ENCODE measurements around the gene EXOSC3. TPM values are rescaled to one million over a fixed set of nuclear protein-coding genes. Genes with fewer than 3 reads are reported as not detected.

The EXOSC3 gene
- polyA plus RNA-seq, 1 donor (not counting 4 experiments of a cell fraction or from before 2014, with no cell fraction given): 48.8 TPM

DNA sequence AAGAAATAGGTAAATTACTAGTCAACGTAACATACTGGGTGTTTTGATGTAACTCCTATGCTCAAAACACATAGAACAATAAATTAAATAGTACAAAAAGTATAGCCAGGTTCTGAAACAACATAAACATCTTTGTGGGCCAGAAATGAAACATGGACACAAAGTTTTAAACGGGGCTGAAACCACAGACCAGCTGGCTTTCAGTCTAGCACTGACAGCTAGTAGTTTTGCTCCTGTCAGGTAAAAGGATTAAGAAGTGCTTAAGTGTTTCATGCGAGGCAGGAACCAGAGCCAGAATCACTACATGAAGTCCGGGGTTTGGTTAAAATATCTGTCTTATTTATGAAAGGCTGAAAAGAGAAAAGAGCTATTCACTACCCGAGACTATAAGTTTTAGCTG, 35.3 kb upstream of the EXOSC3 start:
- Histone ChIP-seq H3K9ac (ENCODE audit: control insufficient read depth, extremely low read depth, insufficient read depth, low read length) (no peak overlapping the region), H3K36me3 (ENCODE audit: control insufficient read depth in 2 of 2, extremely low read depth in 1 of 2, insufficient read depth in 2 of 2, low read length in 2 of 2) (peaks cover 0 to 6% of the 10 kb centered on the region in 2 experiments), H3K27me3 (ENCODE audit: control insufficient read depth, extremely low read depth, insufficient read depth, low read length) (no peaks in the 10 kb centered on the region), H3K4me1 (ENCODE audit: control insufficient read depth, extremely low read depth, insufficient read depth, low read length) (no peaks in the 10 kb centered on the region), H3K9me1 (ENCODE audit: control insufficient read depth, extremely low read depth, insufficient read depth, low read length) (no peaks in the 10 kb centered on the region), H2AFZ (ENCODE audit: control insufficient read depth, low read length) (no peak overlapping the region), H3K27ac (ENCODE audit: control insufficient read depth, insufficient read depth, low read length) (no peak overlapping the region), H3K4me2 (ENCODE audit: control insufficient read depth, extremely low read depth, insufficient read depth, low read depth, low read length) (no peak overlapping the region), H3K4me3 (ENCODE audit: control insufficient read depth in 2 of 3, extremely low read depth in 1 of 3, insufficient read depth in 2 of 3, low read depth in 1 of 3, low read length in 3 of 3) (no peak overlapping the region), H4K20me1 (ENCODE audit: control insufficient read depth, extremely low read depth, insufficient read depth, low read length) (no peaks in the 10 kb centered on the region), H3K79me2 (ENCODE audit: control insufficient read depth, insufficient read depth, low read length) (peaks cover 14% of the 10 kb centered on the region), H3K9me3 (ENCODE audit: control insufficient read depth, low read depth, low read length) (no peaks in the 10 kb centered on the region)
- FAIRE-seq (no peak), DNase-seq (ENCODE audit: low read depth, low spot score) (no peak)
- TF ChIP-seq, protein P1, sequence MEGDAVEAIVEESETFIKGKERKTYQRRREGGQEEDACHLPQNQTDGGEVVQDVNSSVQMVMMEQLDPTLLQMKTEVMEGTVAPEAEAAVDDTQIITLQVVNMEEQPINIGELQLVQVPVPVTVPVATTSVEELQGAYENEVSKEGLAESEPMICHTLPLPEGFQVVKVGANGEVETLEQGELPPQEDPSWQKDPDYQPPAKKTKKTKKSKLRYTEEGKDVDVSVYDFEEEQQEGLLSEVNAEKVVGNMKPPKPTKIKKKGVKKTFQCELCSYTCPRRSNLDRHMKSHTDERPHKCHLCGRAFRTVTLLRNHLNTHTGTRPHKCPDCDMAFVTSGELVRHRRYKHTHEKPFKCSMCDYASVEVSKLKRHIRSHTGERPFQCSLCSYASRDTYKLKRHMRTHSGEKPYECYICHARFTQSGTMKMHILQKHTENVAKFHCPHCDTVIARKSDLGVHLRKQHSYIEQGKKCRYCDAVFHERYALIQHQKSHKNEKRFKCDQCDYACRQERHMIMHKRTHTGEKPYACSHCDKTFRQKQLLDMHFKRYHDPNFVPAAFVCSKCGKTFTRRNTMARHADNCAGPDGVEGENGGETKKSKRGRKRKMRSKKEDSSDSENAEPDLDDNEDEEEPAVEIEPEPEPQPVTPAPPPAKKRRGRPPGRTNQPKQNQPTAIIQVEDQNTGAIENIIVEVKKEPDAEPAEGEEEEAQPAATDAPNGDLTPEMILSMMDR (optimal IDR thresholded peaks at IDR 0.05 in 1 of 3, IDR thresholded peaks at IDR 0.05 in 1 of 3, conservative IDR thresholded peaks at IDR 0.05 in 1 of 3; ENCODE audit: extremely low read depth in 1 of 3, insufficient read depth in 2 of 3, low read length in 3 of 3): no peak
- no peak for TF ChIP-seq EZH2 (IDR thresholded peaks at IDR 0.05; ENCODE audit: low read length)
- dilution Hi-C loops (cut with MboI; ENCODE audit: extremely low pct_ligation_motif_present, low sequenced_read_pairs): no loop called here

DNA sequence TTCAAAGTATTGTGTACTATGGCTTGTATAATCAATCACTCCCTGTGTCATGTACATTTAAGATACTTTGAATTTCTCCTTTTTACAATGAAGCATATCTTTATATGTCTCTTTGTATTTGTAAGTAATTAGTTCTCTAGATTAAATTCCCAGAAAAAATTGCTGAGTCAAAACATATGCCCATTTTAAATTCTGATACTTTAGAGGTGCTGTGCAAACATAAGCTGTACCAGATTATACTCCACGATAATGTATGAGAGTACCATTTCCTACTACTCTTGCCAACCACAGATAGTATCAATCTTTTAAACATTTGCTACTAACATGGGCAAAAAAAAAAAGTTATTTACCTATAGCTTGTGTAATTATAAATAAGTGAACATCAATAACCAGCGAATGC, 34.0 kb upstream of the EXOSC3 start:
- no peaks in the 10 kb centered on the region for H3K4me1 ChIP-seq (ENCODE audit: control insufficient read depth, extremely low read depth, insufficient read depth, low read length)
- TF ChIP-seq, protein P1 (optimal IDR thresholded peaks at IDR 0.05 in 1 of 3, IDR thresholded peaks at IDR 0.05 in 1 of 3, conservative IDR thresholded peaks at IDR 0.05 in 1 of 3; ENCODE audit: extremely low read depth in 1 of 3, insufficient read depth in 2 of 3, low read length in 3 of 3): no peak
- no peak for TF ChIP-seq EZH2 (IDR thresholded peaks at IDR 0.05; ENCODE audit: low read length)
- no peaks in the 10 kb centered on the region for H3K9me3 ChIP-seq (ENCODE audit: control insufficient read depth, low read depth, low read length)
- dilution Hi-C loops (cut with MboI; ENCODE audit: extremely low pct_ligation_motif_present, low sequenced_read_pairs): no loop called here
- peaks cover 0 to 4% of the 10 kb centered on the region in 2 experiments for H3K36me3 ChIP-seq (ENCODE audit: control insufficient read depth in 2 of 2, extremely low read depth in 1 of 2, insufficient read depth in 2 of 2, low read length in 2 of 2)
- no peak overlapping the region for H3K4me2 ChIP-seq (ENCODE audit: control insufficient read depth, extremely low read depth, insufficient read depth, low read depth, low read length)
- no peak overlapping the region for H3K4me3 ChIP-seq (ENCODE audit: control insufficient read depth in 2 of 3, extremely low read depth in 1 of 3, insufficient read depth in 2 of 3, low read depth in 1 of 3, low read length in 3 of 3)
- H4K20me1 ChIP-seq (ENCODE audit: control insufficient read depth, extremely low read depth, insufficient read depth, low read length): no peaks in the 10 kb centered on the region
- H3K27me3 ChIP-seq (ENCODE audit: control insufficient read depth, extremely low read depth, insufficient read depth, low read length): no peaks in the 10 kb centered on the region
- peak; percentile 32 for FAIRE-seq
- no peak for DNase-seq (ENCODE audit: low read depth, low spot score)
- H3K27ac ChIP-seq (ENCODE audit: control insufficient read depth, insufficient read depth, low read length): no peak overlapping the region
- H3K79me2 ChIP-seq (ENCODE audit: control insufficient read depth, insufficient read depth, low read length): peaks cover 15% of the 10 kb centered on the region
- H3K9me1 ChIP-seq (ENCODE audit: control insufficient read depth, extremely low read depth, insufficient read depth, low read length): no peaks in the 10 kb centered on the region
- H3K9ac ChIP-seq (ENCODE audit: control insufficient read depth, extremely low read depth, insufficient read depth, low read length): no peak overlapping the region
- no peak overlapping the region for H2AFZ ChIP-seq (ENCODE audit: control insufficient read depth, low read length)

Data from keratinocyte (primary cell).